GM12873 (cell line): ENCODE data around the gene ACACA.

ENCODE experiments used
- TF ChIP-seq, protein P1 (sequence below): IDR thresholded peaks from 2 replicates; pipeline ENCODE4 v1.5.1; 2012; ENCODE audit warnings: low read depth, mild to moderate bottlenecking, moderate library complexity, low read length, control low read depth; ENCODE audit not compliant: insufficient read depth; ENCODE audit errors: missing control alignments

ACACA gene

DNA sequence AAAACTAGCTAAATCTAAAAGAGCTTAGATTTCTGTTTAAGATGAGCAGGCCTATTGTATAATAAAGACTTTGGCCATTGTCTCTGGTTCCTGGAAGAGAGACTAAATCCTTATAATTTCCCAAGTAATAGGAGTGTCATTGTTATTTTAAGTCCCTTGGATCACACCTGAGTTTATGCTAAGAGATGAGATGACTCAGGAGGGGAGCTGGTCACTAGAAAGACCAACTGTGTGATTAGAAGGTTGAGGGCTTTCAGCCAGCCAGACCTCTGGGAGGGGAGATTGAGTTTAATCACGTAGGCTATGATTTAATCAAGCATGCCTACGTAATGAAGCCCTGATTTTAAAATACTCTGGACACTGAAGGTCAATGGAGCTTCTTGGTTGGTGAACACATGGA is 187.8 kb downstream of the ACACA start:
- TF ChIP-seq, protein P1, sequence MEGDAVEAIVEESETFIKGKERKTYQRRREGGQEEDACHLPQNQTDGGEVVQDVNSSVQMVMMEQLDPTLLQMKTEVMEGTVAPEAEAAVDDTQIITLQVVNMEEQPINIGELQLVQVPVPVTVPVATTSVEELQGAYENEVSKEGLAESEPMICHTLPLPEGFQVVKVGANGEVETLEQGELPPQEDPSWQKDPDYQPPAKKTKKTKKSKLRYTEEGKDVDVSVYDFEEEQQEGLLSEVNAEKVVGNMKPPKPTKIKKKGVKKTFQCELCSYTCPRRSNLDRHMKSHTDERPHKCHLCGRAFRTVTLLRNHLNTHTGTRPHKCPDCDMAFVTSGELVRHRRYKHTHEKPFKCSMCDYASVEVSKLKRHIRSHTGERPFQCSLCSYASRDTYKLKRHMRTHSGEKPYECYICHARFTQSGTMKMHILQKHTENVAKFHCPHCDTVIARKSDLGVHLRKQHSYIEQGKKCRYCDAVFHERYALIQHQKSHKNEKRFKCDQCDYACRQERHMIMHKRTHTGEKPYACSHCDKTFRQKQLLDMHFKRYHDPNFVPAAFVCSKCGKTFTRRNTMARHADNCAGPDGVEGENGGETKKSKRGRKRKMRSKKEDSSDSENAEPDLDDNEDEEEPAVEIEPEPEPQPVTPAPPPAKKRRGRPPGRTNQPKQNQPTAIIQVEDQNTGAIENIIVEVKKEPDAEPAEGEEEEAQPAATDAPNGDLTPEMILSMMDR, result no peak

DNA sequence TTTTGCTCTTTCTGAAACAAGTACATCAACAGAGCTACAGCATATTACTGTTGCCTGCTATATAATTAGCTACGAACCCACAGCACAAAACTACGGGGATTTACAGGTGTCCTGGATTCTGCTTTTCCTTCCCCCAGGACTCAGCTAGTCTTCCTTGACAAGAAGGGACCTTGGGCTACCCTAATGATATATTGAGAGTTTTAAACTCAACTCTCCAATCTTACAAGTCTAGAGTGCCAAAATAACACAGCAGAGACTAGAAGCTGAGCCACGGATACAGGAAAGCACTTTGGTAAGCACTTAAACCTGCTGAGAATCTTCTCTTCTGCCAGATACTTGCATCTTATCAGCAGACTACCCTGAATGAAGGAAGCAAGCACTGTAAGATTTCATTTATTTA is 192.2 kb downstream of the ACACA start:
- TF ChIP-seq, protein P1, result no peak

DNA sequence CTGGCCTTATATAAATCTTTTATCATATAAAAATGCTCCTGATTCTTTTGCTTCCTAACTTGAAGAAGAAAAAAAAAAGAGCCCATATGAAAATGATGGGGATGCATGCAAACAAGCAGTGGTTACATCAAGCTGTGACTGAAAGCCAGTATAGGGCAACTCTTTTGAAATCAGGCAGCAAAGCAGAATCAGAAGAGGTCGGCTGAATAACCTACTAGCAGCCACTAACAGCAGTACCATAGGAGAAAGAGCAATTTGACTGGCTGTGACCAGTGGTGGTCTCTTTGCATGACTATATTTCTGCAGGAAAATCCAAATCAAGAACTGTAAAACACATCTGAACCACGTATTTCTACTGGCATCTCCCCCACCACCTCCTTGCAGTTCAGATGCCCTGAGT is 192.7 kb downstream of the ACACA start:
- TF ChIP-seq, protein P1, result no peak

DNA sequence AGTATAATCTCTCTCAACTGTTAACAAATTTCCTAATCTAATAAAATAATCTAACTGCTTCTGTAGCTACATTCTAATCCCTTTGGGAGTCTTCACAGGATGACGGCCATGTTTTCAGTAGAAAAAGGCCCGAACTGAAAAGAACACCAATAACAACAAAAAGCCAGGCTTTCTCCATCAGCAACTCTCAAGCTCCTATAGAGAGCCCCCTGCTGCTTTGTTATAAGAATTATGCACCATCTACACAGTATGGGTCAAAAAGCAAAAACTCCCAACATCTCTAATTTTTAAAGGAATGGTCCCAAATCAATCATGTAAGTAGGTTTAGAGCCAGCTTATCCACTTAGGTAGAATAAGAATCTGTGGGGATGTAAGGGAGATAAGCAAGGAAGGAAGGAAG is 194.5 kb downstream of the ACACA start:
- TF ChIP-seq, protein P1, result no peak

DNA sequence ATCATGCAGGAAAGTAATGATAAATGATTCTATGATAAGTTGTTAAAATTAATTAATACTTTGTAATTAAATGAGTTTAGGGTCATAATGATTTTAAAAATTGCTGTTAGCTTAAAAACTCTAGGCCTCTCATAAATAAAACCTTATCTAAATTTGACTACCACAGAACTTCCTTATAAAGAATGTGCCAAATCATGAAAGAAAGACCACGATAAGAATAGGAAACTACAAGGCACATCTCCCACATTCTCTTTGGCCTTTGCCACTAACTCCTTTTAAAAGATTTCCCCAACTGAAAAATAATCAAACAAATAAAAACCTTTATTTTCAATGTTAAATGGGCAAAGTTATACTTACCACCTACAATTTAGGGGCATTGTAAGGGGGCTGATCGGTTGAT is 195.5 kb downstream of the ACACA start:
- TF ChIP-seq, protein P1, result no peak

DNA sequence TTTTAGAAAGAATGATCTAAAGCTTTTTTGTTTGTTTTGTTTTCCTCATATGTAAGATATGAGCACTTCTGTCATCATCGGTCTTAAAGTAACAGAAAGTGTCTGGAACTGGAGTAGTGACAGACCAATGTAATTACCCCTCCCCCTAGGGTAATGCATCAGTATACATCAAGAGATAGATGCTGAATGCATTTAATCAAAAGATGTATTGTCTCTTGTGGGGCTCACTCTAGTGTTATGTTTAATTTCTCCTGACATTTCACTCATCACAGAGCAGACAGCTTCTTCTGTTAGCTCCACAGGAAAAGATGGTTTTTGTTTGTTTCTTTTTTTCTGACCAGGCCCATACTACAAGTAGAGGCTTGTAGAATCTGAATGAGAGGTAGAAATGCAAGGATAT is 199.5 kb downstream of the ACACA start:
- TF ChIP-seq, protein P1, result no peak

DNA sequence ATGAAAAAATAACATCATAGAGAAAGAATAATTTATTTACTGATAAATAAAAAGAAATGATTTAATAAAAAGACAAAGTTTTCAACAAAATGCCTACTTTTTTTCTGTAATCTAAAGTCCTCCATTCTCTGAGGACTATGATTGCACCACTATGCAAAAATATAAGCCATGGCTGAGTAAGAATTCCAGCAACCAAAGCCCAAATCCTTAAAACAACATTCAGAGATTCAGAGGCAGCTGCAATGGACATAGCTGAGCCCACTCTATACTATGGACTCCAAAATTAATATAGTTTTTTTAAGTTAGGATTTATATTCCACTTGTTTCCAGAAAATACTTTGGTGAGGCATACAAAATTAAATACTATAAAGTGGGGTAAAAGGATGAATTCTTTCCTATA is 200.3 kb downstream of the ACACA start:
- TF ChIP-seq, protein P1, result no peak
